ENCODE results near the gene ATF7IP2.

Gene ATF7IP2

GRCh38 chr16:10511829-10512228 lies 126.0 kb downstream of the ATF7IP2 start:
- DNase-seq (ENCODE audit: low spot score) = no peak

GRCh38 chr16:10514369-10515055 lies 128.7 kb downstream of the ATF7IP2 start:
- DNase-seq (ENCODE audit: low spot score) = peak; percentile 45

GRCh38 chr16:10517868-10518267 lies 132.0 kb downstream of the ATF7IP2 start:
- no peak for DNase-seq (ENCODE audit: low spot score)

GRCh38 chr16:10518479-10519041 lies 132.7 kb downstream of the ATF7IP2 start:
- no peak for DNase-seq (ENCODE audit: low spot score)

GRCh38 chr16:10519297-10519696 lies 133.4 kb downstream of the ATF7IP2 start:
- no peak for DNase-seq (ENCODE audit: low spot score)

GRCh38 chr16:10519929-10520868 lies 134.3 kb downstream of the ATF7IP2 start:
- no peak for DNase-seq (ENCODE audit: low spot score)

GRCh38 chr16:10520869-10521578 lies 135.2 kb downstream of the ATF7IP2 start:
- no peak for DNase-seq (ENCODE audit: low spot score)

GRCh38 chr16:10521681-10522274 lies 135.9 kb downstream of the ATF7IP2 start:
- peak; percentile 42 for DNase-seq (ENCODE audit: low spot score)

GRCh38 chr16:10522966-10523365 lies 137.1 kb downstream of the ATF7IP2 start:
- DNase-seq (ENCODE audit: low spot score) = no peak

- no peak for DNase-seq (ENCODE audit: low spot score)
Observed at GRCh38 chr16:10525214-10525825, 139.5 kb downstream of the ATF7IP2 start.

- DNase-seq (ENCODE audit: low spot score) = no peak
Observed at GRCh38 chr16:10526962-10527361, 141.1 kb downstream of the ATF7IP2 start.

- no peak for DNase-seq (ENCODE audit: low spot score)
Observed at GRCh38 chr16:10528635-10529034, 142.8 kb downstream of the ATF7IP2 start.

GRCh38 chr16:10529895-10530669 lies 144.2 kb downstream of the ATF7IP2 start:
- no peak for DNase-seq (ENCODE audit: low spot score)

- no peak for DNase-seq (ENCODE audit: low spot score)
Observed at GRCh38 chr16:10530685-10531084, 144.8 kb downstream of the ATF7IP2 start.

GRCh38 chr16:10531582-10531981 lies 145.7 kb downstream of the ATF7IP2 start:
- no peak for DNase-seq (ENCODE audit: low spot score)

All from CD4-positive, alpha-beta T cell treated with Interleukin-15 for 4 hours (primary cell).